RKO (cell line): ENCODE results near the gene NFAT5.
"Not testable (repeated sequence)": the region's sequence is repeated elsewhere in the genome, so short reads cannot be mapped to it uniquely, and the experiment has no call there.

Experiments
- DNase-seq: peaks from one replicate; pipeline ENCODE4 v3.0.0-alpha.2; 2016; ENCODE audit warnings: low spot score

Gene NFAT5

GRCh38 chr16:69555437-69555836 lies 10.3 kb upstream of the NFAT5 start:
- DNase-seq: no peak

- no peak for DNase-seq
Observed at GRCh38 chr16:69555867-69556266, 9.9 kb upstream of the NFAT5 start.

- no peak for DNase-seq
Observed at GRCh38 chr16:69559164-69559563, 6.6 kb upstream of the NFAT5 start.

GRCh38 chr16:69561367-69561766 lies 4.4 kb upstream of the NFAT5 start:
- not testable (repeated sequence) for DNase-seq

- DNase-seq: no peak
Observed at GRCh38 chr16:69561901-69562300, 3.9 kb upstream of the NFAT5 start.

GRCh38 chr16:69562813-69563212 lies 3.0 kb upstream of the NFAT5 start:
- no peak for DNase-seq

GRCh38 chr16:69563605-69564580 lies 1.9 kb upstream of the NFAT5 start:
- DNase-seq: peak; percentile 66

GRCh38 chr16:69564845-69565670 lies 708 bp upstream of the NFAT5 start:
- DNase-seq: peak; percentile 23

GRCh38 chr16:69566240-69566980 lies 644 bp downstream of the NFAT5 start:
- peak; percentile 80 for DNase-seq

GRCh38 chr16:69566981-69567680 lies 1.4 kb downstream of the NFAT5 start:
- DNase-seq: peak; percentile 47

- DNase-seq: peak; percentile 18
Observed at GRCh38 chr16:69568676-69569075, 2.9 kb downstream of the NFAT5 start.

- not testable (repeated sequence) for DNase-seq
Observed at GRCh38 chr16:69578771-69579170, 13.0 kb downstream of the NFAT5 start.

GRCh38 chr16:69579783-69580481 lies 14.2 kb downstream of the NFAT5 start:
- no peak for DNase-seq

GRCh38 chr16:69581297-69581696 lies 15.5 kb downstream of the NFAT5 start:
- DNase-seq: no peak

- DNase-seq: not testable (repeated sequence)
Observed at GRCh38 chr16:69584493-69584892, 18.7 kb downstream of the NFAT5 start.

GRCh38 chr16:69589434-69590269 lies 23.9 kb downstream of the NFAT5 start:
- no peak for DNase-seq

GRCh38 chr16:69590590-69590989 lies 24.8 kb downstream of the NFAT5 start:
- no peak for DNase-seq

- no peak for DNase-seq
Observed at GRCh38 chr16:69593751-69594255, 28.0 kb downstream of the NFAT5 start.
